Testis (tissue), 3 donors: ENCODE data around the gene AMMECR1L. TPM values are rescaled to one million over a fixed set of nuclear protein-coding genes. Genes with fewer than 3 reads are reported as not detected.

Experiments used
- DNase-seq: peaks from one replicate; pipeline ENCODE4 v3.0.0-alpha.2; 2019
- H3K27ac ChIP-seq, 2 donors: fragments of 200-600 bp; sonication (generic); one replicate each; pipeline ENCODE4 v1.5.1; 2019
- H3K27me3 ChIP-seq: fragments of 200-600 bp; sonication (generic); one replicate; pipeline ENCODE4 v1.5.1; 2019
- H3K36me3 ChIP-seq: fragments of 200-600 bp; sonication (generic); one replicate; pipeline ENCODE4 v1.5.1; 2017; ENCODE audit warnings: low read depth; ENCODE audit errors: missing control alignments
- H3K4me1 ChIP-seq: fragments of 200-600 bp; sonication (generic); one replicate; pipeline ENCODE4 v1.5.1; 2019
- H3K4me3 ChIP-seq, 2 donors: fragments of 200-600 bp; sonication (generic); one replicate each; pipeline ENCODE4 v1.5.1; 2017 to 2019
- H3K9me3 ChIP-seq: fragments of 200-600 bp; sonication (generic); one replicate; pipeline ENCODE4 v1.5.1; 2017
- POLR2A ChIP-seq: fragments of 450-650 bp; IDR thresholded peaks from one replicate; pipeline ENCODE4 v1.6.1; 2017; ENCODE audit warnings: antibody characterized with exemption, mild to moderate bottlenecking, moderate library complexity
- WGBS, 2 donors: methylation state at CpG; one replicate each; pipeline ENCODE4 v1.1.5; 2018; 5-methylcytosine and 5-hydroxymethylcytosine counted together
- intact Hi-C: fragments of 100-400 bp; cut with DNase I; formaldehyde crosslinking; loops from one replicate; pipeline ENCODE4 v1.15.1; 2023; ENCODE audit warnings: low total_unique reads
- polyA plus RNA-seq: library from polyadenylated mRNA; stranded (reverse); fragments of 350-450 nt; fragmentation: Illumina TruSeq; extraction: RNeasy Lipid Tissue Mini Kit (QIAGEN cat#74804); gene quantifications from one replicate; pipeline ENCODE4 v1.2.3, GENCODE V29; 2014; ENCODE audit warnings: low read depth, low replicate concordance; ENCODE audit not compliant: insufficient read depth
- total RNA-seq, 2 donors: library from RNA; depleted of rRNA; stranded (reverse); fragments of >200 nt; gene quantifications; one replicate each; pipeline ENCODE4 v1.2.3, GENCODE V29; 2016
- TF ChIP-seq, protein P1 (sequence below), 3 experiments: fragments of 450-650 bp in 2 of 3; fragments of 200-600 bp in 1 of 3; sonication (generic) in 1 of 3; IDR thresholded peaks; one replicate each; pipeline ENCODE4 v1.5.1; 2016 to 2019; ENCODE audit warnings: antibody characterized with exemption in 3 of 3, mild to moderate bottlenecking in 2 of 3, moderate library complexity in 1 of 3

AMMECR1L gene
- total and polyA plus RNA-seq, 3 donors from 2014 or later: 31.5 to 35.8 (median 34.1) TPM

DNA sequence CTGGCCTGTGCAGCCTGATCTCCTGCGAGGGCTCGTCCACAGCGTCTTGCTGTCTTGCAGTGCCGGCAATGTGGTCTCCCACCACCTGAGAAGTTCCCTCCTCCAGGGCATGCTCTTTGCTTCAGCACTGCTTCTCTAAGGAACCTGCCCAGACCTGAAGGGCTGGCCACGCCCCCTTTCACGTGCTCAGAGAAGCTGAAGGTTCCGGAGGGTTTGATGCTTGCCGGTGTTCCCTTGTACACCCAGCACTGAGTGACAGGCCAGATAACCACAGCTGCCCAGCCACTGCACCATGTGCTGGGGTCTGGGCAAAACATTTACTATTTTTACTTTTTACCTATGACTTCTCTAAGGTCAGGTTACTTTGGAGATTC is 26.1 kb downstream of the AMMECR1L start:
- Histone ChIP-seq H3K36me3 (no peaks in the 10 kb centered on the region), H3K27ac (no peak overlapping the region), H3K4me1 (peaks cover 23% of the 10 kb centered on the region), H3K9me3 (no peaks in the 10 kb centered on the region), H3K4me3 (no peak overlapping the region), H3K27me3 (no peaks in the 10 kb centered on the region)
- DNase-seq: peak; percentile 59
- intact Hi-C loops: no loop called here
- 18 to 25% methylated on average over 8 of the region's 8 CpGs for WGBS, 2 donors
- TF ChIP-seq, protein P1, sequence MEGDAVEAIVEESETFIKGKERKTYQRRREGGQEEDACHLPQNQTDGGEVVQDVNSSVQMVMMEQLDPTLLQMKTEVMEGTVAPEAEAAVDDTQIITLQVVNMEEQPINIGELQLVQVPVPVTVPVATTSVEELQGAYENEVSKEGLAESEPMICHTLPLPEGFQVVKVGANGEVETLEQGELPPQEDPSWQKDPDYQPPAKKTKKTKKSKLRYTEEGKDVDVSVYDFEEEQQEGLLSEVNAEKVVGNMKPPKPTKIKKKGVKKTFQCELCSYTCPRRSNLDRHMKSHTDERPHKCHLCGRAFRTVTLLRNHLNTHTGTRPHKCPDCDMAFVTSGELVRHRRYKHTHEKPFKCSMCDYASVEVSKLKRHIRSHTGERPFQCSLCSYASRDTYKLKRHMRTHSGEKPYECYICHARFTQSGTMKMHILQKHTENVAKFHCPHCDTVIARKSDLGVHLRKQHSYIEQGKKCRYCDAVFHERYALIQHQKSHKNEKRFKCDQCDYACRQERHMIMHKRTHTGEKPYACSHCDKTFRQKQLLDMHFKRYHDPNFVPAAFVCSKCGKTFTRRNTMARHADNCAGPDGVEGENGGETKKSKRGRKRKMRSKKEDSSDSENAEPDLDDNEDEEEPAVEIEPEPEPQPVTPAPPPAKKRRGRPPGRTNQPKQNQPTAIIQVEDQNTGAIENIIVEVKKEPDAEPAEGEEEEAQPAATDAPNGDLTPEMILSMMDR (IDR thresholded peaks at IDR 0.05): no peak
- TF ChIP-seq POLR2A: no peak

DNA sequence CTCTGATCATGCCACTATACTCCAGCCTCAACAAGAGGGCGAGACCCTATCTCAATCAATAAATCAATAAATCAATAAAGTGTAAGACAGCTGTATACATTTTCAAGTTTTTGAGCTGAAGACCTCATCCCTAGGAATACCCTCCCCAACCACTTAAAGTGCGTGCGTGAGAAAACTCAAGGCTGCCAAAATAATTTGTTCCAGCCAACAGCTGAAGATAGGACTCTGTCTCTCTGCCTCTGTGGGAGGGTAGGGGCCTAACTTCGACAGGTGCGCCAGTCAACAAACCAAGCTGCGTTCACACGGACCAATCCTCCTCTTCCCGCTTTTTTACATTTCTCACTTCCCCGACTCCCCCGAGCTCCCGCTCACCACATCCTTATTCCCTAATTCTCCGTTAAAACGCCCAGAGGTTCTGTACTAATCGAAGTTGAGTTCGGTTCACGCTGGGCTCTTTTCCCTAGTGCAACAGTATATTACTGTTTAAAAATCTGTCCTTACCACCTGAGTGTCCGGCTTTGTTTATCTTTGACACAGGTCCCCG is 28.4 kb downstream of the AMMECR1L start:
- H3K4me3 ChIP-seq: peak overlapping the region; percentile 85 to 91
- no peaks in the 10 kb centered on the region for H3K36me3 ChIP-seq
- TF ChIP-seq, protein P1 (IDR thresholded peaks at IDR 0.05): no peak
- TF ChIP-seq POLR2A: no peak
- peak; percentile 40 for DNase-seq
- intact Hi-C loops: no loop called here
- WGBS, 2 donors: 1 to 5% methylated on average over 18 of the region's 18 CpGs
- H3K9me3 ChIP-seq: no peaks in the 10 kb centered on the region
- H3K27me3 ChIP-seq: no peaks in the 10 kb centered on the region
- peaks cover 40% of the 10 kb centered on the region for H3K4me1 ChIP-seq
- peak overlapping the region; percentile 76 to 83 for H3K27ac ChIP-seq

DNA sequence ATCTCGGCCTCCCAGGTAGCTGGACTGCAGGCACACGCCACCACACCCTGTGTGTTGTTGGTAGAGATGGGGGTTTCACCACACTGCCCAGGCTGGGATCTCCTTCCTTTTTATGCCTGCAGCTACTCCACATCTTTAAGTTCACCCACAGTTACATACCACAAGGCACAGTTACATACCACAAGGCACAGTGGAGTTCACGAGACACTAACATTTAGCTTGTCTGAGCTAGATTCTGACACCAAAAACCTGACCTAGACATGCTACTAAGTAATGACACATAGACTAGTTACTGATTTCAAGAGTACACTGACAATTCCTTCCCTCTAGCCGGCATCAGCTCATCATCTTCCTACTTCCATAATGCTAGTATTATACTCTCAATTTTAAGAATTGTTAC is 32.1 kb downstream of the AMMECR1L start:
- TF ChIP-seq, protein P1 (IDR thresholded peaks at IDR 0.05): no peak
- TF ChIP-seq POLR2A: no peak
- no peaks in the 10 kb centered on the region for H3K27me3 ChIP-seq
- no peak overlapping the region for H3K4me3 ChIP-seq
- 60 to 69% methylated on average over 4 of the region's 4 CpGs for WGBS, 2 donors
- H3K36me3 ChIP-seq: no peaks in the 10 kb centered on the region
- intact Hi-C loops: no loop called here
- H3K4me1 ChIP-seq: peaks cover 33% of the 10 kb centered on the region
- no peak for DNase-seq
- no peak overlapping the region for H3K27ac ChIP-seq
- no peaks in the 10 kb centered on the region for H3K9me3 ChIP-seq

DNA sequence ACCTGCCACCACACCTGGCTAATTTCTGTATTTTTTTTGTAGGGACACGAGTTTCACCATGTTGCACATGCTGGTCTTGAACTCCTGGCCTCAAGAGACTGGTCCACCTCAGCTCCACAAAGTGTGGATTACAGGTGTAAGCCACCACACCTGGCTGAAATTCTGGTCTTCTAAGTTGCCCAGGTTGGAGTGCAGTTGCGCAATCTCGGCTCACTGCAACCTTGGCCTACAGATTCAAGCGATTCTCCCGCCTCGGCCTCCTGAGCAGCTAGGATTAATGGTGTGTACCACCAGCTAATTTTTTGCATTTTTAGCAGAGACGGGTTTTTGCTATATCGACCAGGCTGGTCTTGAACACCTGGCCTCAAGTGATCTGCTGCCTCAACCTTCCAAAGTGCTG is 33.4 kb downstream of the AMMECR1L start:
- Histone ChIP-seq H3K4me3 (no peak overlapping the region), H3K9me3 (no peaks in the 10 kb centered on the region), H3K36me3 (no peaks in the 10 kb centered on the region), H3K27me3 (no peaks in the 10 kb centered on the region), H3K4me1 (peaks cover 33% of the 10 kb centered on the region), H3K27ac (no peak overlapping the region)
- no peak for DNase-seq
- TF ChIP-seq, protein P1 (IDR thresholded peaks at IDR 0.05): no peak
- TF ChIP-seq POLR2A: no peak
- intact Hi-C loops: no loop called here
- 90 to 95% methylated on average over 8 of the region's 8 CpGs for WGBS, 2 donors

DNA sequence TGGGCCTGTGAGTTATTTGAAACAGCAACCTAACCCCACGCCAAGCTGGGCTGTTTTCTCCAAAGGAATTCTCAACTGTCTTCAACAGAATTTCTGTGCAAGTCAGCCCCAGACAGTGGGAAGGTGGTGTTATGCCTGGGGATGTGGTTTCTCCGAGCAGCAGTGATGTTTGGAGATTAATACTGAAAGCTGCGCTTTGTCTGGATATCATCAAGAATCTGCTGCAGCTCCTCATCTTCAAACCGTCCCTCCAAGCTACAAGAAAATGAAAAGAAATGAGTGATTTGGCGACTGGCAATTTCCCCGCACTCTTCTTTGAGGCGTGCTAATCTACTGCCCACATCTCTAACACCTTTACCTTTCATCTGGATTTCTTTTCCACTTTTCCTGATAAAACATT is 37.8 kb downstream of the AMMECR1L start:
- Histone ChIP-seq H3K4me3 (no peak overlapping the region), H3K9me3 (no peaks in the 10 kb centered on the region), H3K27ac (no peak overlapping the region), H3K36me3 (no peaks in the 10 kb centered on the region), H3K27me3 (no peaks in the 10 kb centered on the region), H3K4me1 (peaks cover under 1% of the 10 kb centered on the region)
- no peak for DNase-seq
- no peak for TF ChIP-seq POLR2A
- intact Hi-C loops: no loop called here
- 87 to 92% methylated on average over 7 of the region's 7 CpGs for WGBS, 2 donors
